ENCODE results near the gene INA.

- TF ChIP-seq FOS (IDR thresholded peaks at IDR 0.05; ENCODE audit: borderline replicate concordance, insufficient read depth, low read length), result no peak
- TF ChIP-seq CTCF (IDR thresholded peaks at IDR 0.05; ENCODE audit: extremely low read depth in 1 of 2, insufficient read depth in 1 of 2, low read depth in 1 of 2, low read length in 2 of 2), result no peak
- no peak for TF ChIP-seq EZH2 (IDR thresholded peaks at IDR 0.05; ENCODE audit: borderline replicate concordance, low read depth, low read length, severe bottlenecking)
- TF ChIP-seq POLR2AphosphoS5 (IDR thresholded peaks at IDR 0.05; ENCODE audit: insufficient read depth, low read depth, low read length), result no peak
- no peak for TF ChIP-seq MAX (IDR thresholded peaks at IDR 0.05; ENCODE audit: insufficient read depth, insufficient read length)
- no peak for TF ChIP-seq POLR2A (IDR thresholded peaks at IDR 0.05; ENCODE audit: low read depth, low read length)
- no peak for TF ChIP-seq MYC (IDR thresholded peaks at IDR 0.05; ENCODE audit: low read depth, low read length)
- no peak for TF ChIP-seq JUN (IDR thresholded peaks at IDR 0.05; ENCODE audit: borderline replicate concordance, insufficient read depth, insufficient read length, low read depth)
- no peak for TF ChIP-seq GATA2 (IDR thresholded peaks at IDR 0.05; ENCODE audit: insufficient read depth, insufficient read length, low read depth, low read length)
Observed at GRCh38 chr10:103254113-103254512, 22.8 kb upstream of the INA start.
